ENCODE measurements around the gene SMKR1.

SMKR1 gene

GRCh38 chr7:129501760-129502707 lies at the start of gene SMKR1:
TSS of gene SMKR1 (plus strand) at chr7:129502531. CDS start at chr7:129502825, 294 bp downstream.
- H3K4me3 Mint-ChIP-seq = peak within 1 kb of the TSS; percentile 87
- peaks cover 27% of the 10 kb centered on the region for H3K4me1 Mint-ChIP-seq
- no peaks in the 10 kb centered on the region for H3K36me3 Mint-ChIP-seq (ENCODE audit: low read depth)
- no peaks in the 10 kb centered on the region for H3K9me3 Mint-ChIP-seq
- TF ChIP-seq CTCF (IDR thresholded peaks at IDR 0.05) = no peak
- DNase-seq = peak; percentile 86
- no peak within 1 kb of the TSS for H3K27ac Mint-ChIP-seq
- peaks cover 47% of the 10 kb centered on the region for H3K27me3 Mint-ChIP-seq (ENCODE audit: low read depth, poor library complexity)

DNA sequence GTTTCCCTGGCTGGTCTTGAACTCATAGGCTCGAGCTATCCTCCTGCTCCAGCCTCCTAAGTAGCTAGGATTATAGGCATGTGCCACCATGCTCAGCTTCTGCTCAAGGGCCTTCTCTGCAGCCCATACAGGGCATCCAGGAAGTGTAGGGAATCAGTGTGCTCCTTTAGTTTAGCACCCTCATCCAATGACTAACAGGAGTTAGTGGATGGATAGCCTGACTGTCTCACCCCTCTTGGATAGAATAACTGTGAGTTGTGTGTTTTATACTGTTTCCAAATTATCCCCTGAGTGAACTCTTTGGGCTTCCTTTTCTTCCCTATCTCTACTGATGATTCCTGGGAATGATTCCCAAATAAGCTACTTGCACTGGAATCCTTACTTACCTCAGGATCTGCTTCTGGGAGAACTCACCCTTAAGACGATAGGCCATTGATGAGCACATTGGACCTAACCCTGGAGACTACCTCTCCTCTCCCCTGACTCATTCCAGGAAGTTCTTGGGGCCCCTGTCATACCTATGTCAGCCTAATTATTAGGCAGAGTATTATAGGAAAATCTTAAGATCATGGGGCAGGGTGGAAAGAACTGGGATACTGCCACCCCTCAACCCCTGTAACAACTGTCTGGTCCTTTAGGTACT lies 49.6 kb upstream of the SMKR1 start:
- no peaks in the 10 kb centered on the region for H3K27me3 Mint-ChIP-seq (ENCODE audit: low read depth, poor library complexity)
- DNase-seq = no peak
- TF ChIP-seq CTCF (IDR thresholded peaks at IDR 0.05) = no peak
- H3K4me3 Mint-ChIP-seq = no peak overlapping the region
- H3K27ac Mint-ChIP-seq = no peak overlapping the region
- peaks cover 47% of the 10 kb centered on the region for H3K36me3 Mint-ChIP-seq (ENCODE audit: low read depth)
- H3K4me1 Mint-ChIP-seq = no peaks in the 10 kb centered on the region
- peaks cover 26% of the 10 kb centered on the region for H3K9me3 Mint-ChIP-seq

DNA sequence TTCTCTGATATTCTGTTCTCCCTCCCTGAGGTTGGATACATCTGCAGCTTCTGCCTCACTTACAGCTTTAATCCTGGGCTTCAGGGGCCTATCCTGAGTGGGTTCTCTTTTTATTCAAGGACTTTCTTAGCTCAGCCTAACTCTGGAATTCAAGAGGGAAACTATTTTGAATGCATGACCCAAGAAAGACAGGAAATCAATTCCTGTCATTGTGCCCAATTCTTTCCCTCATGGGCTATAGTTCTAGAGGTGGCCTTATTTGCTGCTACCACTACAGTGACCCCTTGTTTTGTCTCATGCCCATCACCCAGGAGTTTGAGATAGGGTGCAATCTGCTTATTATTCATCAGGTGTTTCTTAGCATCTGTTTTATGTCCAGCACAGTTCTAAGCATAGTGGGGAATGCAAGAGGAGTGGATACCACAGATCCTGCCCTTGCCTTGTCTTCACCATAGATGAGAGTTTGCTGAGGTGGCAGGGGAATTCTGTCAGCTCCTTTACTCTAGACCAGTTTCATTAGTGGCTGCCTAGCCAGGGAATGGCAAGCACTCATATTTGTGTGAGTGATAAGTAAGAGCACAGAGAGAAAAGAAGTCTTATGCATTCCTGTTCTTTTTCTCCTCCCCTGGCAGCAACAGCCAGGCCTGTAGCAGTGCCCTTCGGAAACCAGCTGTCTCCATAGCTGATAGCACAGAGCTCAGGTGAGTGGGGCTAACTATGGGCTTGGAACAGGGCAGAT lies 48.7 kb upstream of the SMKR1 start:
- H3K27me3 Mint-ChIP-seq (ENCODE audit: low read depth, poor library complexity) = no peaks in the 10 kb centered on the region

DNA sequence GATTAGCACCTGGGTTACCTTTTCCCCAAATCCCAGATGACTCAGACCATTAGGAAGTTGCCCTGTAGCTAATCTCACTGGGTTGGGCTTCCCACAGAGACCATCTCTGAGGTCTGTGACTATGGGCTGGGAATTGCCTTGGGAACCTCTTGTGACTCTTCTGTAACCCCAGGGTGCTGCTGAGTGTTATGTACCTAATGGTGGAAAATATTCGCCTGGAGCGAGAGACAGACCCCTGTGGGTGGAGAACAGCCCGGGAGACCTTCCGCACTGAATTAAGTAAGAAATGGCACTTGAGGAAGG lies 48.1 kb upstream of the SMKR1 start:
- Mint-ChIP-seq H3K27ac (no peak overlapping the region), H3K27me3 (ENCODE audit: low read depth, poor library complexity) (no peaks in the 10 kb centered on the region), H3K36me3 (ENCODE audit: low read depth) (peaks cover 32% of the 10 kb centered on the region), H3K9me3 (peaks cover 11% of the 10 kb centered on the region), H3K4me3 (no peak overlapping the region), H3K4me1 (no peaks in the 10 kb centered on the region)
- TF ChIP-seq CTCF (IDR thresholded peaks at IDR 0.05) = no peak
- no peak for DNase-seq

More for the DNA sequence above, 48.7 kb upstream of the SMKR1 start:
- DNase-seq = no peak
- Mint-ChIP-seq H3K4me1 (no peaks in the 10 kb centered on the region), H3K36me3 (ENCODE audit: low read depth) (peaks cover 37% of the 10 kb centered on the region), H3K4me3 (no peak overlapping the region), H3K9me3 (peaks cover 16% of the 10 kb centered on the region), H3K27ac (no peak overlapping the region)
- TF ChIP-seq CTCF (IDR thresholded peaks at IDR 0.05) = no peak

DNA sequence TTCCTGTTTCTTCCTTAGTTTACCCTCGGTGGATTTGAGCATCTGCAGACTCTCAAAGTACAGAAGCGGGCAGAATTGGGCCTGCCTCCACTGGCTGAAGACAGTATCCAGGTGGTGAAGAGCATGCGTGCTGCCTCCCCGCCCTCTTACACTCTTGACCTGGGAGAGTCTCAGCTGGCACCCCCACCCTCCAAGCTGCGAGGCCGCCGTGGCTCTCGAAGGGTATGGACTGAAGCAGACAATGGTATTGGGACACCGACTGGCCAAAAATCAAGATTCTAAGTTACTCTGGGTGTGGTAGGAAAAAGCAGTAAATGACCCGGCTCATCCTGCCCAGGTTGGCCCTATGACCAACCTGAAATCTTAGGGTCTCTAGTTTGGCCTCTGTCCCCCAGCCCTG lies 45.9 kb upstream of the SMKR1 start:
- TF ChIP-seq CTCF (IDR thresholded peaks at IDR 0.05) = no peak
- Mint-ChIP-seq H3K9me3 (no peaks in the 10 kb centered on the region), H3K4me1 (no peaks in the 10 kb centered on the region), H3K27ac (peak overlapping the region; percentile 74), H3K4me3 (no peak overlapping the region), H3K27me3 (ENCODE audit: low read depth, poor library complexity) (no peaks in the 10 kb centered on the region), H3K36me3 (ENCODE audit: low read depth) (peaks cover 12% of the 10 kb centered on the region)
- DNase-seq = no peak

All from nephron progenitor cell (in vitro differentiated cells).